DLD1 (cell line): Measurements from ENCODE around the gene AK8.

ENCODE experiments used
- in situ Hi-C: cut with HindIII; loops from 2 replicates; pipeline ENCODE4 v1.10.0; 2017; ENCODE audit warnings: low sequenced_read_pairs

Gene AK8

DNA sequence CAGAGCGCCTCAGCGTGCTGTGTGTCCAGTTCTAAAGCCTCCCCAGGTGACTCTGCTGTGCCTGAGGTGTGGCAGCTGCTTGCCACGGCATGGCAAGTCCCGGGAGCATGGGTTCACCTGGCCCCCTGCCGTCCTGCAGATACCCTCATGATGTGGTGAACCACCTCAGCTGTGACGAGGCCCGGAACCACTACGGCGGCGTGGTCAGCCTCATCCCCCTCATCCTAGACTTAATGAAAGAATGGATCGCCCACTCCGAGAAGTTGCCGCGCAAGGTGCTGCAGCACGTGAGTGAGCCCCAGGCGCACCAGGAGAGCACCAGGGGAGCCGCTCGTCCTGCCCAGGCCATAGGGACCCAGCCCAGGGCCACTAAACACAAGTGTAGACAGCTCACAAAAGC lies 10.1 kb upstream of the AK8 start:
- in situ Hi-C loops: no loop called here

DNA sequence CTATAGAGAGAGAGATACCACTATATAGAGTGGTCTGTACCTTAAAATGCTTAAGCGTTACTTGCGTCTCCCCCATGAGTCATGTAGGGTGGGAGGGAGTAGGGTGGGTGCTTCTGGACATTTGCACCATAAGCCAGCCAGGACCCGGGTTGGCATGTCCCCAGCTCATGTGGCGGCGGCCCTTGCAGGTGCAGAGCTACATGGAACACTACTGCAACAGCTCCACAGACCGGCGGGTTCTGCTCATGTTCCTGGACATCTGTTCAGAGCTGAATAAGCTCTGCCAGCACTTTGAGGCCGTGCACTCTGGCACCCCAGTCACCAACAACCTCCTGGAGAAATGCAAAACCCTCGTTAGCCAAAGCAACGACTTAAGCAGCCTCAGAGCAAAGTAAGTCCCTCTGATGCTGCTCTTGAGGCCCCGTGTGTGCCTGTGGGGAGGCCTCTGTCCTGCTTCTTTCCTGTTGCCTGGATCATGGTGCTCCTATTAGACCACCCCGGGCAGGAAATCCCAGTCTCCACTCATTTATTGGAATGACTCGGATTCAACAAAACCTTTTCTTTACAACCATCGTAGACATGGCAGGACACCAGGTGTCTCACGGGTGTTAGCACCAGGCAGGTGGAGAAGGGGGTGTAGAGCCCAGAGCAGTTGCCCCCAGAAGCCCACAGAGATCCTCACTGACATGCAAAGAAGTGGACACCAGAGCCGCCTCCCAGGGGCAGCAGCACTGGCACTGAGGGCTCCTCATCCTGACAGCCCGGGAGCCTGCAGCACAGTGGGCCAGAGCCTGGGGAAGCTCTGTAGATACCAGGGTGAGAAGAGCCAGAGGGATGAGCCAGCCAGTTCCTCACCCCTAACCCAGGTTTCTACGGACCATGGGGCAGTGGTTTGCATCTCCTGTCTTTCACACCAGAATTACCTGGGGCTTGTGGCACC lies 9.4 kb upstream of the AK8 start:
- in situ Hi-C loops: no loop called here

DNA sequence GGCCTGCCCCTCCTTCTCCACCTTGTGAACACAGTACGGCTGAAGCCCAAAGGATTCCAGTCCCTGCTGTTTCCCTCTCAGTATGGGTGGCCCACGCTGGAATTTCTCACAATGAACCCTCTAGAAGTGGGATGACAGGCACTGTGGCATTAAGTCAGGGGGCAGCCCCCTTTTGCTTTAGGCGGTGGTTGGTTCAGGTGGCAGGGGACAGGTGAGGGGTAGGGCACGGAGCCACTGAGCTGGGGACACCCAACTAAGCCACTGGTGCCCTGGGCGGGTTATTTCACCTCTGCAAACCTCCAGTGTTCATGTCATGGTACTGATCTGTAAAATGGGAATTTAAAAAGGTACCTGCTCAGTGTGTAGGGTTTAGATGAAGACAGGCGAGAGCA lies 8.2 kb upstream of the AK8 start:
- in situ Hi-C loops: no loop called here

DNA sequence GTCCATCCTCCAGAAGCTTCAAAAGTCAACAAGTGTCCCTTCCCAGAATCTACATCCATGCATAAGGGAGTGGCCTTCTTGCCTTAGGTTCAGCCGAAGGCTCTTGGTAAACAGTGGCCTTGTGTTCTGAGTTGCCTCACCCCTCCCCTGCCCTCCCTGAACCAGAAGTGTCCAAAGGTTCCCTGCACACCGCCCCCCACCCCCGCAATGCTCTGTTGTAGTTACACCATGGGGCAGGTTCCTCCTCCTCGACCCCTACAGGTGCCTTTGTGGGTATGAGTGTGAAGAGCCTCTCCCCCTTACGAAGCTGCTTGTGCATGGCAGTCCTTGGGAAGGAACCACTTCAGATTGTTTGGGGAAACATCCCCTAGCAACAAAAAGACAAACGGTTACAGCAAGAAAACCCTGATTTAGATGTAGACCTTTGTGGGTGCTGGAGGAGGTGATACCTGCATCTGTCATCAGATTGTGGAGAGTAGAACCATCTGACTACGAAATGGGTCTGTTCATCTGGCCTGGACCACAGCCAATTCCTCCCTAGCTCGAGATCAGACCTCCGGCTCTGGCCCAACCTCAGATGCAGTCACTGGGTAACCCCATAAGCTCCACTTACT lies 7.7 kb upstream of the AK8 start:
- in situ Hi-C loops: no loop called here

DNA sequence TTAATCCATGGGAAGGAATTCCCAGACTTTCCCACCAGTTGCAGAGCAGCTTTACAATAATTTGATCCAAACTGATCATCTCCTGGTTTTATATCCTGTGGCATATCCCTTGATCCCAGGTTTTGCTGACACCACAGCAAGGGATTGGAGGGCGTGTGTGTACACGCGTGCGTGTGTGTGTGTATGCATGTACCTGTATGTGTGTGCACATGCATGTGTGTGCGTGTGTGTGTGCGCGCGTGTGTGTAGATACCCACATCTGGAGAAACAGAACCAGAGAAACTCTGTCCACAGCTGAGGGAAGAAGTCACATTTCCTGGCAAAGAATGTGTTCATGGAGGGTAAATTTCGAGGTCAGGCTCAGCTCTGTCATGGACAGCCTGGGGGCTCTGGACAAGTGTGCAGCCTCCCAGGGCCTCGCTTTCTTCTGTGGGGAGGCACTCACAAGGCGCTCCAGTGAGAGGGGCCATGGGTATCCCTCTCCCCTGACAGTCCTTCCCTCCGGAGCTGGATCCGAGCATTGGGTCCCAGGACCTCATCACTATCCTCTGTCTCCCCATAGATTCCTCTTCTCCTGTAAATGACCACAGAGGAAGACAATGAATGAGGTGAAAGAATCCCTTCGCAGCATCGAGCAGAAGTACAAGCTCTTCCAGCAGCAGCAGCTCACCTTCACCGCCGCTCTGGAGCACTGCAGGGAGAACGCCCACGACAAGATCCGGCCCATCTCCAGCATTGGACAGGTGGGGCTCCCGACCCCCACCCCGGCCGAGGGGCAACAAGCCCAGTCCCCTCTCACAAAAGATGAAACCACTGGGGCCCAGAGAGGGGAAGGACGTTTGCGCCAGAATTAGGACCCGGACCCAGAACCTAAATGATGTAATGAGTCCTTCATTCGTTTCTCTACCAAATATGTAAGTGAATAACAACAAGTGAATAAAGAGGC lies 5.5 kb upstream of the AK8 start:
- in situ Hi-C loops: no loop called here

DNA sequence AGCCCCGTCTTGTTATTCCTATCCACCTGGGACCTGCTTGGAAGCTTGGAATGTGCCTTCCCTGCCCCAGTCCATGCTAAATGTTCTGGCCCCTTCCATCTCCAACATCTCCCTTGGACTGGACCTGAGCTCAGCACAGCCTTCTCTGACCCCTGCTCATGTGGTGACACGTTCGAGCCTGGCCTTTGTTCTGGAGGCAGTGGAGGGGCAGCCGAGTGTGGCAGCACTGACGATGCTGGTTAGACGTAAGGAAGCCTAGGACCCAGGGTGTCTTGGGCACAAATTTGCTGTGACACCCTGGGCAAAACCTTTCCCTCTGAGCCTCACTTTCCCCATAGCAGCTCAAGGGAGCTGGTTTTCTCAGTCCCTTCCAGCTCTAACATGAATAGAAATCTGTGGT lies 4.5 kb upstream of the AK8 start:
- in situ Hi-C loops: no loop called here

DNA sequence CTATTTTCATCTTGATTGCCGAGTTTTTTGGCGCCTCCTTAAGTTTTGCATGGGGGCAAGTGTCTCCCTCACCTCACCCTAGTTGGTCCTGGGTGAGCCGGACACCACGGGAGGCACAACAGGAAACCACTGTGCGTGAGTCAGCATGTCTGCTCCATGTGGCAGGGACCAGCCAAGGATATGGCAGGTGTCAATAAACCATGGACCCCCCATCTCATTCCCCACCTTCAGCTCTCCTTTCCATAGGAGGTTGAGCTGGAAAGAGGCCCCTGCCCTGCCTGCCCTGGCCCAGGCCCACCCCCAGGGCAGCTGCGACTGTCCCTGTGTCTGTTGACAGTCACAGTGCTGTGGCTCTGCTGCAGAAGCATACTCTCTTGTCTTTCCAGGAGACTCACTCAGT lies 3.7 kb upstream of the AK8 start:
- in situ Hi-C loops: no loop called here

DNA sequence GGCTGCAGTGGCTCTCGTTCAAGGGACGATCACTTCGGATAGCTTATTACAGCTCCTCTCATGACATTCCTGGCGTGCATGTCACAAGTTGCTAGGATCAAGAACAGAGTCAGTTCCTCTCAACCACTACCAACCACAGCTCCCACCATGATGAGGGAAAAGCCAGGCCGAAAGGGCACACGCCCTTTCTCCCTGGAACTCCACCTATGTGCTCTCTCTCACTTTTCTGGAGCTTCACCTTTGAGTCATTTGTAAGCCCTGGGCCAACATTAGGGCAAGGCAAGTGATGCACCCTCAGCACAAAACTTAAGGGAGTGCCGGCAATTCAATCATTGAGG lies 2.2 kb upstream of the AK8 start:
- in situ Hi-C loops: no loop called here

DNA sequence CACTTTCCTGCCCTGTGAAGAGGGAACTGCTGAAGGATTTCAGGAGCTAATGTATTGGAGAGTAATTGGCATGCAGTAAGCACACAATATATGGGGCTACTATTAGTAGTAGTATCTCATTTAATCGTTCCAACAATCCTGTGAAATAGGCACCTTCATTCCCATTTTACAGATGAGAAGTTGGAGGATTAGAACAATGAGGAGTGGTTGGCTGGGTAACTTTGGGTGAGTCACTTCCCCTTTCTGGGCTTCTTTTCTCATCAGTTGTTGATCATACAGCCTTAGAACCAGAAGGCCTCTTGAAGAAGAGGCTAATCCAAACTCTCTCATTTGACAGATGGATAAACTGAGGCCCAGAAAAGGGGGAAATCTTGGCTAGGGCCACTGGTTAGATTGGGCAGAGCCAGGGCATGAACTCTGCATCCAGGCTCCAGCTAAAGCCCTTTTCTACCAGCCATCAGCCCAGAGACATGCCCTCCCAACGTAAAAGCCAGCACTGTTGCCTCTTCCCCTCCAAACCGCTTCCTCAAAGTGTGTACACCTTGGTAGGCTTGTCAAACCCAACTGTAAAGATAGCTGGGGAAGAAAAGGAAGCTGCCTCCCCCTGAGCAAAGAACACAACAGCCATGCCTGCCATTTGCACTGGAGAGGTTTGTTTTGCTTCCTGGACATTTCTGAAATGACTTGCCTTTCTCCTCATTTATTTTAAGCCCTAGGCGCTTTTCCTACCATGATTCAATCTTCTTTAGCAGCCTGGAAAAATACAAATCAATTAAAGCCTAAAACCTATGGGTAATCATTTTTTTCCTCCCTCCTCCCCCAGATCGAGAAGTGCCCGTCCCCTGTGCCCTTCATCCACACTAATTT lies 1.6 kb upstream of the AK8 start:
- in situ Hi-C loops: no loop called here

DNA sequence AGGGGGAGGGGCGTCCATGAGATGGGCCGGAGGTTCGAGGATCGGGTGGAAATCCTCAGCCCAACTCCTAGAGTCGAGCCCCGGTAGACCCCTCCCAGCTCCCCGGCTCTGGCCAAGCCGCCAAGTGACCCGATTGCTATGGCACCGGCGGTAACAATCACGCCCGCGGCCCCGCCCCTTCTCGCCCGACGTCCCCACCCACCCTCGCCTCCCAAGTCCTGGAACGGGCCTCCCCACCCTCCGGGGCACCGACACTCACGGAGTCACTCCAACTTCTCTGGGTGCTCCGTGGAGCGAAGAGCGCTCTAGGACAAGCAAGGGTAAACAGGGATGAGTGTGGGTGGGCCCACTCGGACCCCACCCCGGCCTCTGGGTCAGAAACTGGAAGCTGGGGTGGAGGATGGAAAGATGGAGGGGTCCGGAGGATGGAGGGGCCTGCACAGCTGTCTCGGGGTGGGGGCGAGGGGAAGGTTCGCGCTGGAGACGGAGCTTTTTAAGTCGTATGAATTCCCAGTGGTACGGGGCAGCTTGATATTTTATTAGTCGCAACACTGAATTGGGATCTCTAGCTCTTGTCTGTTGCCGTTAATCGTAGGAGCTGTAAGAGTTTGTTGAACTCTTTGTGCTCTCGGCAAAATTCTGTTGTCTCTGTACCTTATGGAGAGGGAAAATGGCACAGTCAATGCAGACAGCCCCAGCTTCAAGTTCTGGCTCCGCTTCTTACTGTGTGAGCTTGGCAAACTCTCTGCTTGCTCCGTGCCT lies 792 bp upstream of the AK8 start, which contains the start of gene SPACA9:
TSS of gene SPACA9 (plus strand) at position 204 of the 762 bp plus-strand sequence. CDS start 5,050 bp downstream, outside the sequence.
- in situ Hi-C loops: no loop called here

DNA sequence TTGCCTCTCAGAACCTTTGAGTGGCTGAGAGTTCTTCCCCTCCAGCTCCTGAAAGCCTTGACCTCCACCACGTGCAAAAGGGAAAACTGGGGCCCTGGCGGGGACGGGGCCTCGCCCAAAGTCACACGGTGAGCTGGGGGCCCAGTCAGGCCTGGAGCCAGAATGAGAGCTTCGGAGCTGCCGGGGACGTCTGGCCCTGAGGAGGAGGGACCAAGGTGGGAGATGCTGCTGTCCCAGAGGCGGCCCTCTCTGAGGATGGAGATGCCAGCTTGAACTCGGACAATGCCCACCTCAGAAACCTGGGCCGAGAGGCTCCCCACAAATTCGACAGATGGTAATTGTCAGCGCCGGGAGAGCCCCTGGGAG lies 643 bp downstream of the AK8 start:
- in situ Hi-C loops: no loop called here

DNA sequence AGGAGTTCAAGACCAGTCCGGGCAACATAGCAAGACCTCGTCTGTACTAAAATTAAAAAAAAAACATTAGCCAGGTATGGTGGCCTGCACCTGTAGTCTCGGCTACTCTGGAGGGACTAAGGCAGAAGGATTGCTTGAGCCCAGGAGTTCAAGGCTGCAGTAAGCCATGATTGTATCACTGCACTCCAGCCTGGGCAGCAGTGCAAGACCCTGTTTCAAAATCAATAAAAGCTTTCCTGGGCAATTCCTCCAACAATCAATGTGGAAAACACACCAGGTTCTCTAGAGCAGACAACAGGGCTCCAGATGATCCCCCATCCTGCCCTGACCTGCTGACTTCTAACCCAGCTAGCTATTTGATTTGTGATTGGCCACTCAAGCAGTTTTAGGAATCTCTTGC lies 1.2 kb downstream of the AK8 start:
- in situ Hi-C loops: no loop called here

DNA sequence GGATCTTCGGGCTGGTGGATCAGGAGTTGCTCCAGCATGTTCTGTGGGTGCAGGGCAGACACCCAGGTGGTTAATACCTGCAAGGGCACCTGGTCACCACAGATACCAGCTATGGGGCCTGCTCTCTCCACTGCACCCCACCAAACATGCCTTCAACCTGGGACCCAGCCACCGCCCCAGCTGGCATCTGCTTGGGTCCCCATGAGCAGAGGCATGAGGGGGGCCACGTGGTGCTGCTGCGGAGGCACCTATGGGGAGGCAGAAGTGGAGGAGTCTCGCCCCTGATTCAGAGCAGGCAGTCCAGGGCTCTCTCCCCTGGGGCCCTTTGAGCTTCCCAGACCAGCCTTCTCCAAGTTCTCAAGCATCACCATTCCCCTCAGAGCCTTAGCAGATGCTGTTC lies 2.9 kb downstream of the AK8 start:
- in situ Hi-C loops: no loop called here

DNA sequence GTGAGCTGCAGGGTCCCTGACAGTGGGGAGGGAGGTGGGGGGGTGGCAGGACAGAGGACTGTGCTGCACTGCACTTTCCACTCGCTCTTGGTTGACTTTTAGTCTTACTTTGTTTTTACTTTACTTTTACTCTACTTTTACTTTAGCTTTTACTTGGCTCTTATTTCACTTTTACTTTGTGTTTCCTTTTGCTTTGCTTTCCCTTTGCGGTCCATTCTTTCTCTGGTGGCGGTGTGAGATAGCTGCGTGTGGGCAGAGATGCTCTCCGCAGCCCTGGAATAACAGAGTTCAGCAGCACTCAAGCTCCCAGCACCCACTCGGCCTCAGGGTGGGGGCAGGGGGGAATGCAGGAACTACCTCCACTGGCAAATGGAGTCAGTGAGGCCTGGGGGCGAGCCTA lies 4.7 kb downstream of the AK8 start:
- in situ Hi-C loops: no loop called here

DNA sequence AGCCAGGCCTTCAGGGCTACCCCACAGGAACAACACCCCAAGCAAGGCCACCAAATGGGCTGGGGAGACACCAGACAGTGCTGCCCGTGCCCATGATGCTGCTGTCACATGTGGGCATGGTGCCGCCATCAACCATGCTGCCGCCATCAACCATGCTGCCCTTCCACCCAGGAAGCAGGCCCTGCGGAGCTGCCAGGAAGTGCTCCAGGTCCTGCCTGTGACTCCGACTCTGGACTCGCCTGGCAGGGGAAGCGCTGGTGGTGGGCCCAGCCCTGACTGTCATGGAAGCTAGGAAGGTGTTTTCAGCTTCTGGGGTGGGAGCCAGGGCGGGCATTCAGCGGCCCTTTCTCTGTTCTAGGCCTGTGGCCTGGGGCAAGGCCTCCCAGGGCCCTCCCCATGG lies 8.8 kb downstream of the AK8 start:
- in situ Hi-C loops: no loop called here

DNA sequence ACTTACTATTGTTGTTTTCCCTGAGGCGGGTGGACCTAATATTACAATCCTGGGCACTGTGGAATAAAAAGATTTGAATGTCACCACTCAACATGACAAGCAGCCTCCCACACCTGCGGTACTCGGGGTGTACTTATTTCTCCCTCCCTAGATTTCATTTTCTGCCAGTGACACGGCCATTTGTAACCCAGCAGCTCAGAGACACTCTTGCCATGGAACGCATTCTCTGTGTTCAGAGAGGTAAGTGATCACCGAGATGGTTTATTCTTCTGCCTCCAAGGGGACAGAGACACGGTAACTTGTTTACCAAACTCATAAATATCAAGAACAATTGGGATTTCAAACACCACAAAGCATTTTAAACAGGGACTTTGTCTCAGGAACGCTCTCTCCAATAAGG lies 11.2 kb downstream of the AK8 start:
- in situ Hi-C loops: no loop called here

DNA sequence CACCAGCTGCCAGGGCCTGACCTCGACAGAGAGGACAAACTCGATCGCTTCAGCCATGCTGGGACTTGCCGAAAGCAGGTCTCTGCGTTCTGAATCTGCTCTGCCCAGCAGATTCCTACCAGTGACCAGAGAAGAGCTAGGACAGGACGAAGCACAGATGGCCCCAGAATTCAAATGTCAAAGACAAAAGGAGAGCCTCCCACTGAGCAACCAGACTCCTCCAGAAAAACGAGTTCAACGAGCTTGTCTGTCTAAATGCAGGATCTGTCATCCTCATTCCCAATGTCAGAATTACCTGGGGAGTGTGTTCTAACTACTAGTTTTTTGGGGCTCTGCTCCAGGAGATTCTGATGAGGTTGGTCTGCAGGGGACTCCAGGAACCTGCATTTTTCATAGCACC lies 13.4 kb downstream of the AK8 start:
- in situ Hi-C loops: no loop called here

DNA sequence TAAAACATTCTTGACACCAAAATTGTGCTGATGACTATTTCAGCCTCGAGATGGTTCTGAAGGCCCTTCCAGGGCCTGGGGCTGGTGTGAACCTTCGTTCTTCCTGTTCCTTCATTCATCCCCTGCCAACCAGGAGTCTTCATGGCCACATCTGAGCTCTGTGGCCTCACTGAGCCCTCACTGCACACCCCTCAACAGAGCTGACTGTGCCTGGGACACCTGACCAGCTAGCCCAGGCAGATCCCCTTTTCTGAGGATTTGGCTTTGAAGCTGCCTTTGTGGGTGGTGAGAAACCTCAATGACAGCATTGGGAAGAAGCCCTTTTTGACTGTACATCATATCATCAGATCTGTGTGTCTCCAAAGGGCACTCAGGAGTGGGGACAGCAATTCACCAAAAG lies 13.8 kb downstream of the AK8 start:
- in situ Hi-C loops: no loop called here

DNA sequence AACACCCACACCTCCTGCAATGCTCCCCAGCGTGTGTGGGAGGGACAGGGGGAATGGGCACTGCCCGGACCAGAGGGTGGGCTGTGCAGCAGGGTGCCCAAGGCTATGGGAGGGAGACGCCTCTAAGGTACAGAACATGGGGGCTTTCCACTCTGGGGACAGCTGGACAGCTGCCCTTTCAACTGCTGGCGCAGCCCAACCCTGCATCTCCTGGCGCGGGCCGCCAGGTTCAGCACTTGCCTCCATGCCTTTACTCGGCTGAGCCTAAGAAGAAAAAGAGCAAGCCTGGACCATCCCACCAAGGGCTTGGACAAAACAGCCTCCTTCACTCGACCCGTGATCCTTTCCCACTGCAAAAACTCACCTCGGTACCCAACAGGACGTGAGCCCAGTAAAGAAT lies 15.0 kb downstream of the AK8 start:
- in situ Hi-C loops: no loop called here

DNA sequence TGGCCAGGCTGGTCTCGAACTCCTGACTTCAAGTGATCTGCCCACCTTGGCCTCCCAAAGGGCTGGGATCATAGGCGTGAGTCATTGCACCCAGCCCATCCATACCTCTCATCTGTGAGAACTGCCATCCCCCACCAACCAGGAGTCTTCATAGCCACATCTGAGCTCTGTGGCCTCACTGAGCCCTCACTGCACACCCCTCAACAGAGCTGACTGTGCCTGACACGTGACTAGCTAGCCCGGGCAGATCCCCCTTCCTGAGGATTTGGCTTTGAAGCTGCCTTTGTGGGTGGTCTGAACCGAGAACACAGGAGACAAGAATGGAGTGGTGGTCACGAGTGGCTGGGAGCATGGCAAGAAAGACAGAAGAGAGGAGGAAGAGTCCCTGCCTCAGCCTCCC lies 15.6 kb downstream of the AK8 start:
- in situ Hi-C loops: no loop called here
